SK-N-SH (cell line): ENCODE data around the gene MYBBP1A. TPM values are rescaled to one million over a fixed set of nuclear protein-coding genes. Genes with fewer than 3 reads are reported as not detected.

Experiments used
- CTCF ChIA-PET: fragments of 300-600, 350-600 bp; formaldehyde crosslinking; extraction: SDS; loops from one replicate; lab custom pipeline; 2021; lab: Yijun Ruan, JAX
- POLR2A ChIA-PET: fragments of 350-600 bp; sonication (Branson Sonifier 250); formaldehyde crosslinking; extraction: SDS; loops from one replicate; lab custom pipeline; 2020; ENCODE audit warnings: antibody characterized with exemption, inconsistent platforms; lab: Yijun Ruan, JAX
- DNase-seq: peaks from one replicate; pipeline ENCODE4 v3.0.0; 2012
- H2AFZ ChIP-seq: fragments of 200-600 bp; sonication (generic); 2 replicates; pipeline ENCODE4 v1.8.1; 2016; ENCODE audit warnings: antibody characterized with exemption, mild to moderate bottlenecking, low read depth
- H3F3A ChIP-seq: fragments of 200-600 bp; sonication (generic); replicated peaks from 2 replicates; pipeline ENCODE3; 2016; ENCODE audit warnings: antibody characterized with exemption, mild to moderate bottlenecking; ENCODE audit not compliant: insufficient read depth
- H3K27ac ChIP-seq, 2 experiments: fragments of 200-500 bp in 1 of 2; fragments of 200-600 bp in 1 of 2; sonication (Bioruptor generic) in 1 of 2; sonication (generic), shearing (Covaris generic) in 1 of 2; 2 replicates each; pipeline versions ENCODE4 v1.5.1 to v1.6.1; 2014 to 2016; ENCODE audit warnings: low read depth in 2 of 2, inconsistent platforms in 1 of 2, low read length in 1 of 2, mild to moderate bottlenecking in 1 of 2, mixed read lengths in 1 of 2
- H3K27me3 ChIP-seq: fragments of 200-600 bp; sonication (generic), shearing (Covaris generic); 2 replicates; pipeline ENCODE4 v1.6.1; 2016; ENCODE audit warnings: mixed run types; ENCODE audit not compliant: insufficient read depth
- H3K36me3 ChIP-seq, 2 experiments: fragments of 200-500 bp in 1 of 2; fragments of 200-600 bp in 1 of 2; sonication (Bioruptor generic) in 1 of 2; sonication (generic) in 1 of 2; replicated peaks in 1 of 2; 2 replicates each; pipeline versions ENCODE3 to v1.5.1; 2014 to 2016; ENCODE audit warnings: low read length in 1 of 2, mild to moderate bottlenecking in 1 of 2; ENCODE audit not compliant: insufficient read depth in 2 of 2, control insufficient read depth in 1 of 2
- H3K4me1 ChIP-seq, 2 experiments: fragments of 200-500 bp in 1 of 2; fragments of 200-600 bp in 1 of 2; sonication (Bioruptor generic) in 1 of 2; sonication (generic), shearing (Covaris generic) in 1 of 2; 2 replicates each; pipeline versions ENCODE4 v1.5.1 to v1.6.1; 2014 to 2016; ENCODE audit warnings: low read depth in 1 of 2, low read length in 1 of 2, mixed run types in 1 of 2; ENCODE audit not compliant: insufficient read depth in 2 of 2, control insufficient read depth in 1 of 2
- H3K4me2 ChIP-seq: fragments of 200-600 bp; sonication (generic), shearing (Covaris generic); 2 replicates; pipeline ENCODE4 v1.6.1; 2017; ENCODE audit warnings: mixed run types
- H3K4me3 ChIP-seq, 2 experiments: fragments of 200-500 bp in 1 of 2; fragments of 200-600 bp in 1 of 2; sonication (Bioruptor generic) in 1 of 2; sonication (generic), shearing (Covaris generic) in 1 of 2; 2 replicates each; pipeline versions ENCODE4 v1.5.1 to v1.8.1; 2014 to 2016; ENCODE audit warnings: low read depth in 2 of 2, inconsistent platforms in 1 of 2, low read length in 1 of 2, mild to moderate bottlenecking in 1 of 2, mixed read lengths in 1 of 2, moderate library complexity in 1 of 2
- H3K79me2 ChIP-seq: fragments of 200-600 bp; sonication (generic); 2 replicates; pipeline ENCODE4 v1.8.1; 2017; ENCODE audit warnings: mild to moderate bottlenecking; ENCODE audit not compliant: insufficient read depth
- H3K9ac ChIP-seq: fragments of 200-600 bp; sonication (generic); 2 replicates; pipeline ENCODE4 v1.6.1; 2017; ENCODE audit warnings: mixed run types
- H3K9me2 ChIP-seq: fragments of 200-600 bp; sonication (generic); 2 replicates; pipeline ENCODE4 v1.6.1; 2017; ENCODE audit warnings: mixed run types
- H3K9me3 ChIP-seq: fragments of 200-600 bp; sonication (generic); 2 replicates; pipeline ENCODE4 v1.6.1; 2017; ENCODE audit warnings: mixed run types, mild to moderate bottlenecking, moderate library complexity
- H4K20me1 ChIP-seq: fragments of 200-600 bp; sonication (generic); 2 replicates; pipeline ENCODE4 v1.6.1; 2017; ENCODE audit warnings: mild to moderate bottlenecking, mixed run types; ENCODE audit not compliant: insufficient read depth
- CHD2 ChIP-seq: fragments of 150-350 bp; IDR thresholded peaks from 2 replicates; pipeline ENCODE4 v1.6.1; 2018; ENCODE audit warnings: low read length; ENCODE audit not compliant: partially characterized antibody
- ELF1 ChIP-seq: IDR thresholded peaks from 2 replicates; pipeline ENCODE4 v1.4.0; 2012
- EP300 ChIP-seq, 2 experiments: IDR thresholded peaks; 2 replicates each; pipeline versions ENCODE4 v1.4.0 to v1.6.1; 2012; ENCODE audit warnings: borderline replicate concordance in 1 of 2, low read depth in 1 of 2, low read length in 1 of 2
- EZH2phosphoT487 ChIP-seq: fragments of 200-600 bp; sonication (generic); IDR thresholded peaks from 2 replicates; pipeline ENCODE4 v1.6.1; 2017; ENCODE audit warnings: low read depth, mixed run types, mild to moderate bottlenecking, antibody characterized with exemption, moderate library complexity, borderline replicate concordance
- FOSL2 ChIP-seq: IDR thresholded peaks from 2 replicates; pipeline ENCODE4 v1.4.0; 2012; ENCODE audit warnings: low read depth, mild to moderate bottlenecking, moderate library complexity, borderline replicate concordance
- FOXJ3 ChIP-seq: sonication (generic); formaldehyde crosslinking; IDR thresholded peaks from 2 replicates; pipeline ENCODE4 v1.5.1; 2020; ENCODE audit warnings: mild to moderate bottlenecking, missing genetic modification reagents
- FOXM1 ChIP-seq: IDR thresholded peaks from 2 replicates; pipeline ENCODE4 v1.4.0; 2012; ENCODE audit warnings: low read depth, mild to moderate bottlenecking
- GABPA ChIP-seq: IDR thresholded peaks from 2 replicates; pipeline ENCODE4 v1.4.0; 2012; ENCODE audit warnings: low read depth, mild to moderate bottlenecking
- GATA2 ChIP-seq: sonication (generic); formaldehyde crosslinking; IDR thresholded peaks from 2 replicates; pipeline ENCODE4 v1.5.0; 2020; ENCODE audit warnings: mild to moderate bottlenecking, missing genetic modification reagents
- JUND ChIP-seq: IDR thresholded peaks from 2 replicates; pipeline ENCODE4 v1.4.0; 2012
- MXI1 ChIP-seq: IDR thresholded peaks from 2 replicates; pipeline ENCODE4 v1.6.1; 2012; ENCODE audit warnings: mild to moderate bottlenecking, low read depth, low read length, improper control_type of control experiment
- NFIC ChIP-seq: IDR thresholded peaks from 2 replicates; pipeline ENCODE4 v1.4.0; 2012; ENCODE audit warnings: borderline replicate concordance
- RAD21 ChIP-seq: IDR thresholded peaks from 2 replicates; pipeline ENCODE4 v1.6.1; 2012; ENCODE audit warnings: mild to moderate bottlenecking, low read length
- RCOR1 ChIP-seq: fragments of 150-350 bp; IDR thresholded peaks from 2 replicates; pipeline ENCODE4 v1.6.1; 2017; ENCODE audit warnings: antibody characterized with exemption, low read length
- RFX5 ChIP-seq: IDR thresholded peaks from 2 replicates; pipeline ENCODE4 v1.6.1; 2012; ENCODE audit warnings: mild to moderate bottlenecking, improper control_type of control experiment, low read length
- SMC3 ChIP-seq: IDR thresholded peaks from 2 replicates; pipeline ENCODE4 v1.6.1; 2012; ENCODE audit warnings: low read depth, low read length, improper control_type of control experiment
- TEAD4 ChIP-seq: IDR thresholded peaks from 2 replicates; pipeline ENCODE4 v1.4.0; 2012; ENCODE audit warnings: mild to moderate bottlenecking, borderline replicate concordance; ENCODE audit not compliant: insufficient read depth
- YY1 ChIP-seq: IDR thresholded peaks from 2 replicates; pipeline ENCODE4 v1.4.0; 2012; ENCODE audit warnings: low read depth, mild to moderate bottlenecking
- WGBS: methylation state at CpG from one replicate; pipeline ENCODE4 v1.1.6; 2017; ENCODE audit warnings: low lambda C conversion rate; 5-methylcytosine and 5-hydroxymethylcytosine counted together
- polyA plus RNA-seq, 3 experiments: library from polyadenylated mRNA; depleted of rRNA; stranded (reverse); fragments of >200 nt; gene quantifications; 2 replicates each; pipeline ENCODE4 v1.2.3, GENCODE V29; 2012
- TF ChIP-seq, protein P1 (sequence below): IDR thresholded peaks from 2 replicates; pipeline ENCODE4 v1.6.1; 2012; ENCODE audit warnings: mild to moderate bottlenecking, low read depth, low read length, moderate library complexity
- TF ChIP-seq, protein P2 (sequence below): IDR thresholded peaks from 2 replicates; pipeline ENCODE4; 2012
- TF ChIP-seq, protein P3 (sequence below): fragments of 150-350 bp; IDR thresholded peaks from 2 replicates; pipeline ENCODE4 v1.6.1; 2017; ENCODE audit warnings: antibody characterized with exemption, low read length, low read depth, borderline replicate concordance
- TF ChIP-seq, protein P4 (sequence below): IDR thresholded peaks from 2 replicates; pipeline ENCODE4 v1.4.0; 2012; ENCODE audit warnings: low read depth, borderline replicate concordance

The MYBBP1A gene
- polyA plus RNA-seq, 1 of the 3 experiments (the other 2 are of a cell fraction), result 93.0 TPM

DNA sequence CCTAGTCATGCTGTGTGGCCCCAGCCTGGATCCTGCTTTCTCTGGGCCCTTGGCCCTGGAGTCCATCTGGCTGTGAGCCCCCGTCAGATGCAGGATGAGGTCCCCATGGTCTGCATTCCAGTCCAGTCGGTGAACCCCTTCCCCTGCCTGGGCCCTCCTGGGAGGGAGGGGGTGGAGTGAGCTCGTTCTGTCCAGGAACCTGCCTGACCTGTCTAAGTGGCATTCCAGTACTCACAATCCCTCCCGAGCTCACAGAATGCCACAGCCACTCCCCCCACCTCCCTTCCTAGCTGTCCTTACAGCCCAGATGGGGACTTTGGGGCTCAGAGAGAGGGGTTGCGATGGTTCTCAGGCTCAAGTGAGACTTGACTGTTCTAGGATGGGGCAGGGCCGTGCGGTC is 41.0 kb downstream of the MYBBP1A start (continued):
- TF ChIP-seq, protein P1, sequence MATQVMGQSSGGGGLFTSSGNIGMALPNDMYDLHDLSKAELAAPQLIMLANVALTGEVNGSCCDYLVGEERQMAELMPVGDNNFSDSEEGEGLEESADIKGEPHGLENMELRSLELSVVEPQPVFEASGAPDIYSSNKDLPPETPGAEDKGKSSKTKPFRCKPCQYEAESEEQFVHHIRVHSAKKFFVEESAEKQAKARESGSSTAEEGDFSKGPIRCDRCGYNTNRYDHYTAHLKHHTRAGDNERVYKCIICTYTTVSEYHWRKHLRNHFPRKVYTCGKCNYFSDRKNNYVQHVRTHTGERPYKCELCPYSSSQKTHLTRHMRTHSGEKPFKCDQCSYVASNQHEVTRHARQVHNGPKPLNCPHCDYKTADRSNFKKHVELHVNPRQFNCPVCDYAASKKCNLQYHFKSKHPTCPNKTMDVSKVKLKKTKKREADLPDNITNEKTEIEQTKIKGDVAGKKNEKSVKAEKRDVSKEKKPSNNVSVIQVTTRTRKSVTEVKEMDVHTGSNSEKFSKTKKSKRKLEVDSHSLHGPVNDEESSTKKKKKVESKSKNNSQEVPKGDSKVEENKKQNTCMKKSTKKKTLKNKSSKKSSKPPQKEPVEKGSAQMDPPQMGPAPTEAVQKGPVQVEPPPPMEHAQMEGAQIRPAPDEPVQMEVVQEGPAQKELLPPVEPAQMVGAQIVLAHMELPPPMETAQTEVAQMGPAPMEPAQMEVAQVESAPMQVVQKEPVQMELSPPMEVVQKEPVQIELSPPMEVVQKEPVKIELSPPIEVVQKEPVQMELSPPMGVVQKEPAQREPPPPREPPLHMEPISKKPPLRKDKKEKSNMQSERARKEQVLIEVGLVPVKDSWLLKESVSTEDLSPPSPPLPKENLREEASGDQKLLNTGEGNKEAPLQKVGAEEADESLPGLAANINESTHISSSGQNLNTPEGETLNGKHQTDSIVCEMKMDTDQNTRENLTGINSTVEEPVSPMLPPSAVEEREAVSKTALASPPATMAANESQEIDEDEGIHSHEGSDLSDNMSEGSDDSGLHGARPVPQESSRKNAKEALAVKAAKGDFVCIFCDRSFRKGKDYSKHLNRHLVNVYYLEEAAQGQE, result no peak
- no peak for TF ChIP-seq SMC3
- no peak for TF ChIP-seq GABPA
- TF ChIP-seq YY1, result no peak
- TF ChIP-seq EP300 (IDR thresholded peaks at IDR 0.05; ENCODE audit: borderline replicate concordance in 1 of 2, low read depth in 1 of 2, low read length in 1 of 2), result no peak
- TF ChIP-seq CHD2, result no peak
- TF ChIP-seq, protein P2, sequence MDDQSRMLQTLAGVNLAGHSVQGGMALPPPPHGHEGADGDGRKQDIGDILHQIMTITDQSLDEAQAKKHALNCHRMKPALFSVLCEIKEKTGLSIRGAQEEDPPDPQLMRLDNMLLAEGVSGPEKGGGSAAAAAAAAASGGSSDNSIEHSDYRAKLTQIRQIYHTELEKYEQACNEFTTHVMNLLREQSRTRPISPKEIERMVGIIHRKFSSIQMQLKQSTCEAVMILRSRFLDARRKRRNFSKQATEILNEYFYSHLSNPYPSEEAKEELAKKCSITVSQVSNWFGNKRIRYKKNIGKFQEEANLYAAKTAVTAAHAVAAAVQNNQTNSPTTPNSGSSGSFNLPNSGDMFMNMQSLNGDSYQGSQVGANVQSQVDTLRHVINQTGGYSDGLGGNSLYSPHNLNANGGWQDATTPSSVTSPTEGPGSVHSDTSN, result no peak
- no peak for TF ChIP-seq GATA2
- TF ChIP-seq, protein P3, sequence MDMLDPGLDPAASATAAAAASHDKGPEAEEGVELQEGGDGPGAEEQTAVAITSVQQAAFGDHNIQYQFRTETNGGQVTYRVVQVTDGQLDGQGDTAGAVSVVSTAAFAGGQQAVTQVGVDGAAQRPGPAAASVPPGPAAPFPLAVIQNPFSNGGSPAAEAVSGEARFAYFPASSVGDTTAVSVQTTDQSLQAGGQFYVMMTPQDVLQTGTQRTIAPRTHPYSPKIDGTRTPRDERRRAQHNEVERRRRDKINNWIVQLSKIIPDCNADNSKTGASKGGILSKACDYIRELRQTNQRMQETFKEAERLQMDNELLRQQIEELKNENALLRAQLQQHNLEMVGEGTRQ, result no peak
- TF ChIP-seq RCOR1, result no peak
- no peak for TF ChIP-seq EZH2phosphoT487
- TF ChIP-seq ELF1, result no peak

DNA sequence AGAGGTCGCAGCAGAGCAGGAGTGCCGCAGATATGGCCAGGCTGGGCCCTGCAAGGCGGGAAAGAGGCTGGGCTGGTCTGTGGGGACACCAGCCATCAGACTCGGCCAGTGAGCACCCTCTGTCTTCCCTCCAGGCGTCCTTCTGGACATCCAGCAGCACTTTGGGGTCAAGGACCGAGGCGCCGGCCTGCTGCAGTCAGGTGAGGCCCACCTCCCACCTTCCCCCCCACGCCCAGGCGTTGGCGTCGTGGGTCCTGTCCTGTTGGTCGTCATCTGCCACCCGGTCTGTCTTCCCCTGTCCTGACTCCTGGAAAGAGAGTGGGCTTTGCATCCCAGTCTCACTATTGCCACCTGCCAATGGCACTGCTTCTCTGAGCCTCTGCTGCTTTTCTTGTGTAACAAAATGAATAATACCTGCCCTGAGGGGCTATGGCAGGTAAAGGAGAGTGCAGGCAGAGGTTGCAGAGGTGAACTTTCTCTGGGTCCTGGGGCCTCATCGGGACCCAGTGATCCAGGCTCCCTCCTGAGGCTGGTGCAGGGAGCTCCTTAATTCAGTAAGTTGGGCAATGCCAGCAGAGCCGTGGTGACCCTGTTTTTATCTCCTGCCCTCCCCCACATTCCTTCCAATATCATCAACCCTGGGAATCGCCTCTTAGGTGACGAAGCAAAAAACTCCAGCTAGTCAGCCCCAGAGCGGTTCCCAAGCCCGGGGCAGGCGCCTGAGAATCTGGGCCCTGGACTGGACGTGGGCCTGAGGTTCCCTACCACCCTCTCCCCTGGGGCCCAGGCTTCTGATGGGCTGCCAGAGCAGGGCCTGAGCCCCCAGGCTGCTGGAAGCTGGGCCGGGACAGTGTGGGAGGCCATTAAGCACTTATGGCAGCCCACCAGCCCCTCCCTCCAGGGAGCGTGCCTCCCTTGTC is 41.8 kb downstream of the MYBBP1A start:
- ChIA-PET CTCF (no interaction called here), POLR2A (no interaction called here)
- Histone ChIP-seq H4K20me1 (no peaks in the 10 kb centered on the region), H3K4me2 (no peak overlapping the region), H3K4me3 (no peak overlapping the region), H3K27me3 (no peaks in the 10 kb centered on the region), H3K9me2 (no peaks in the 10 kb centered on the region), H3K4me1 (no peaks in the 10 kb centered on the region; a peak in 1 of 4 replicates), H3F3A (no peaks in the 10 kb centered on the region), H3K79me2 (no peaks in the 10 kb centered on the region), H3K36me3 (no peaks in the 10 kb centered on the region), H2AFZ (no peak overlapping the region), H3K9me3 (no peaks in the 10 kb centered on the region), H3K9ac (no peak overlapping the region), H3K27ac (no peak overlapping the region)
- DNase-seq, result no peak
- 60% methylated on average over 11 of the region's 24 CpGs for WGBS
- TF ChIP-seq, protein P2, result no peak
- no peak for TF ChIP-seq TEAD4
- TF ChIP-seq RCOR1, result no peak
- TF ChIP-seq MXI1, result no peak
- no peak for TF ChIP-seq YY1
- TF ChIP-seq FOXJ3, result no peak
- no peak for TF ChIP-seq GABPA
- no peak for TF ChIP-seq JUND
- TF ChIP-seq, protein P4, sequence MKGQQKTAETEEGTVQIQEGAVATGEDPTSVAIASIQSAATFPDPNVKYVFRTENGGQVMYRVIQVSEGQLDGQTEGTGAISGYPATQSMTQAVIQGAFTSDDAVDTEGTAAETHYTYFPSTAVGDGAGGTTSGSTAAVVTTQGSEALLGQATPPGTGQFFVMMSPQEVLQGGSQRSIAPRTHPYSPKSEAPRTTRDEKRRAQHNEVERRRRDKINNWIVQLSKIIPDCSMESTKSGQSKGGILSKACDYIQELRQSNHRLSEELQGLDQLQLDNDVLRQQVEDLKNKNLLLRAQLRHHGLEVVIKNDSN, result no peak
- no peak for TF ChIP-seq FOSL2
- TF ChIP-seq EP300 (IDR thresholded peaks at IDR 0.05; ENCODE audit: borderline replicate concordance in 1 of 2, low read depth in 1 of 2, low read length in 1 of 2), result no peak
- TF ChIP-seq SMC3, result no peak
- no peak for TF ChIP-seq FOXM1
- TF ChIP-seq, protein P3, result no peak
- TF ChIP-seq RFX5, result no peak
- no peak for TF ChIP-seq NFIC
- TF ChIP-seq RAD21, result no peak
